Measurements from ENCODE around the gene KLF14. TPM values are rescaled to one million over a fixed set of nuclear protein-coding genes. Genes with fewer than 3 reads are reported as not detected.
"Not testable (repeated sequence)": the region's sequence is repeated elsewhere in the genome, so short reads cannot be mapped to it uniquely, and the experiment has no call there.

KLF14 gene
- total RNA-seq, 2 experiments from 2014 or later: not detected

DNA sequence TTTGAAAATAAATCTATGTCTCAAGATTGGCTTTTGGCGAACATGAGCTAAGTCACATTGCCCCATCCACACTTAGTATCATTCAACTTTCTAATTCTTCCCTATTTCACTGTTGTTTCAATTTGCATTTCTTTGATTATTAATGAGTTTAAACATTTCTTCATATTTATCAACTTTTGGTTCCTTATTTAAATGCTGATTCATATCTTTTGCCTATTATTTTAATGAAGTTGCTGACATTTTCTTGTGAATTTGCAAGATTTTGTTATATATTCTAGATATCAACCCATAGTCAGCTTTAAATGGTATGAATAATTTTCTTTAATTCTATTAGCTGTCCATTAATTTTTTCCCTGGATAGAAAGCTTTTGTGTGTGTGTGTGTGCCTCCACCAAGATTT, 33.2 kb downstream of the KLF14 start:
- Mint-ChIP-seq H3K4me3 (no peak overlapping the region), H3K27me3 (peaks cover 21% of the 10 kb centered on the region), H3K9me3 (no peaks in the 10 kb centered on the region), H3K36me3 (ENCODE audit: low read depth) (no peaks in the 10 kb centered on the region), H3K27ac (no peak overlapping the region), H3K4me1 (no peaks in the 10 kb centered on the region)
- ChIA-PET CTCF (no interaction called here), POLR2A (no interaction called here)
- no peak for DNase-seq

DNA sequence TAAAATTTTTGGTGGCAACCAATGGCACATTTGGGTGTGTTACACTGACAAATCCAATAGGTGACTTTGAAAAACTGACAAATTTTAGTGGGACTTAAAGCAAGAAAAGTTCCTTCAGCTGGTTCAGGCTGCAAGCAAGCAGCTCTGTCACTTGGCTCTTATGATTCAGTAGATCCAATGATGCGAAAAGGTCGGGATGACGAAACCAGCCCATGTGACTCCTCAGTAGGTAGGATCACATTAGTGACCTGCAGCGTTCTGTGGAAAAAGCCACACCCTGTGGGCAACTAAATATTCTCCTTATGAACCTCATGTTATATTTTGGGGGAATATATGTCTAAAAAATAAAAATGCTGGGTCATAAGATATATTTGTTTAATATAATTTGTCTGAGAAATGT, 34.3 kb downstream of the KLF14 start:
- Mint-ChIP-seq H3K4me3 (no peak overlapping the region), H3K27ac (no peak overlapping the region), H3K4me1 (no peaks in the 10 kb centered on the region), H3K36me3 (ENCODE audit: low read depth) (no peaks in the 10 kb centered on the region), H3K9me3 (no peaks in the 10 kb centered on the region), H3K27me3 (peaks cover 19% of the 10 kb centered on the region)
- no peak for DNase-seq
- POLR2A ChIA-PET: no interaction called here
- CTCF ChIA-PET: no interaction called here

DNA sequence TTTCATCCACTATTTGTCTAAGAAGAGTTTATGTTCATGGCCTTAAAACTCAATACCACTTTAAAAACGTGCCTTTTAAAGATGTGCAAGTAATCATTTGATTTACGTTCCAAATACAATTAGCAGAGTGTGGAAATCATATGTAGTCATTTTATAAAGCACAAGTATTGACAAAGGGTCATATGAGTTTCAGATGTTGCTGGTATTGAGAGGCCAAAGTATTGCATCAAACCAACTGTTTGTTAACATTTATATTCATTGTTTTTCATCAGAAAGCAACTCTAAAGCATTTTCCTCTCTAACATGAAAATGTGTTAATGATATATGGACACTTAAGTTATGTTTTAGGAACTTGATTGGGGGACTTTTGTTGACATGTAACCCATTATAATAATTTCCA, 36.2 kb downstream of the KLF14 start:
- no peak overlapping the region for H3K27ac Mint-ChIP-seq
- no peaks in the 10 kb centered on the region for H3K9me3 Mint-ChIP-seq
- POLR2A ChIA-PET: no interaction called here
- H3K4me3 Mint-ChIP-seq: no peak overlapping the region
- H3K36me3 Mint-ChIP-seq (ENCODE audit: low read depth): no peaks in the 10 kb centered on the region
- CTCF ChIA-PET: no interaction called here
- no peak for DNase-seq
- peaks cover 16% of the 10 kb centered on the region for H3K27me3 Mint-ChIP-seq
- H3K4me1 Mint-ChIP-seq: no peaks in the 10 kb centered on the region

DNA sequence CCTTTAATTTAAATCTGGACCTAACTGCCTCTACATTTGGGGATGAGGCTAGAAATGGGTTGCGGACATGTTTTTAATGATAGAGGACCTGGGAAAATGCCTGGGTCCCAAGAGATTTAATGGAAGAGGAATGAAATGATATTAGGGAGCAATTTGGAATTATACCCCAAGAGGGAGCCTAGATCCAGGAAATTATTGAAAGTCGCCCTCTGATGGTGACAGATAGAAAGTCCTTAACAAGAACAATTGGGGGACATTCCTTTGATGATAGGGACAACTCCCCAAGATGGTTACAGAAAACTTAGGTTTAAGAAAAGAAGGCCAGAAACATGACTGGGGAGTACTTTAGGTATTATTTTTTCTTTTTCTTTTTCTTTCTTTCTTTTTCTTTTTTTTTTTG, 38.2 kb downstream of the KLF14 start:
- H3K9me3 Mint-ChIP-seq: peaks cover 11% of the 10 kb centered on the region
- H3K36me3 Mint-ChIP-seq (ENCODE audit: low read depth): no peaks in the 10 kb centered on the region
- peaks cover 10% of the 10 kb centered on the region for H3K27me3 Mint-ChIP-seq
- no peaks in the 10 kb centered on the region for H3K4me1 Mint-ChIP-seq
- H3K27ac Mint-ChIP-seq: no peak overlapping the region
- DNase-seq: no peak
- CTCF ChIA-PET: no interaction called here
- no peak overlapping the region for H3K4me3 Mint-ChIP-seq
- POLR2A ChIA-PET: no interaction called here

DNA sequence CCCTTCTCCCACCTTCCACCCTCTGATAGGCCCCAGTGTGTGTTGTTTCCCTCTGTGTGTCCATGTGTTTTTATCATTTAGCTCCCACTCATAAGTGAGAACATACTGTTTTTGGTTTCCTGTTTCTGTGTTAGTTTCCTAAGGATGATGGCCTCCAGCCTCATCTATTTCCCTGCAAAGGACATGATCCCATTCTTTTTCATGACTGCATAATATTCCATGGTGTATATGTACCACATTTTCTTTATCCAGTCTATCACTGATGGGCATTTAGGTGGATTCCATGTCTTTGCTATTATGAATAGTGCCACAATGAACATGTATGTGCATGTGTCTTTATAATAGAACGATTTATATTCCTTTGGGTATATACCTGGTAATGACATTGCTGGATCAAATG, 41.6 kb downstream of the KLF14 start:
- H3K27ac Mint-ChIP-seq; CTCF ChIA-PET; H3K27me3 Mint-ChIP-seq; DNase-seq; H3K36me3 Mint-ChIP-seq (ENCODE audit: low read depth); H3K4me3 Mint-ChIP-seq; H3K4me1 Mint-ChIP-seq; POLR2A ChIA-PET: not testable (repeated sequence)
- peaks cover 15% of the 10 kb centered on the region for H3K9me3 Mint-ChIP-seq

DNA sequence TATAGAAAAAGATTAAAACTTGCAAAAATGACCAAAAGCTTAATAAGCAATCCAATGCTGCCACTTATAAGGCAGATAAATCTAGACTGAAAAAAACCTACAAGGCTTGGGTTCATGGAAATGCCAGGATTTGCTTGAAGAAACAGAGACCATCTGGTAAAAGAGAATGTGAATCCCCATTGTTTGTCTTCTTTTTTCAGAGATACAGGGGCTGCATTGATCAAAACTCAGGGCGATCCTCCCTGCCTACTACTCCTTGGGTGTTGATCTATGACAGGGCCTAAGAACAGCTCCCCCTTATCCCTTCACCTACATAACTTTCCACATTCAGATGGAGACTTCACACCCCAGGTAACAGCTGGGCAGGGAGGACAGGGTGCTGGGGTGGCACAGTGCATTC, 44.3 kb downstream of the KLF14 start:
- Mint-ChIP-seq H3K4me3 (no peak overlapping the region), H3K27me3 (no peaks in the 10 kb centered on the region), H3K4me1 (no peaks in the 10 kb centered on the region), H3K27ac (no peak overlapping the region), H3K9me3 (peaks cover 17% of the 10 kb centered on the region), H3K36me3 (ENCODE audit: low read depth) (peaks cover 3% of the 10 kb centered on the region)
- DNase-seq: no peak
- ChIA-PET CTCF (no interaction called here), POLR2A (no interaction called here)

DNA sequence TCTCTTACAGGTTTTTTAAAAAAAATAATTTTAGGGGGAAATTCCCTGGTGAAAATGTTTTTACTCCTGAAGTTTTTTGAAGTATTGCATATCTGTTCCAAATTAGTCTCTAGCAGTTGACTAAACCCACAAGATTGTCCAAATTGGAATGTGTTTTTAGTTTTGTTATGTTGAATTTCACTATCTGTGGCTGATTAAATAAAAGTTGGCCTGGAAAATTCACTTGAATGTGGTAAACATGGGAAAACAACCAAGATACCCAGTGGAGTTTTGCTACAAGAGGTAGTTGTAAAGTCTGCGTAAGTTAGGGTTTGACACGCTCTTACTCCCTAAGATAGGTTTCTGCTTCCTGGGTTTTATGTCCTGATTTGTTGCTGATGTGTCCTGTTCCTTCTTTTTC, 51.0 kb downstream of the KLF14 start:
- H3K4me3 Mint-ChIP-seq: no peak overlapping the region
- no peak for DNase-seq
- CTCF ChIA-PET: no interaction called here
- peaks cover 7% of the 10 kb centered on the region for H3K27me3 Mint-ChIP-seq
- no peaks in the 10 kb centered on the region for H3K36me3 Mint-ChIP-seq (ENCODE audit: low read depth)
- H3K27ac Mint-ChIP-seq: no peak overlapping the region
- POLR2A ChIA-PET: no interaction called here
- peaks cover 2% of the 10 kb centered on the region for H3K9me3 Mint-ChIP-seq
- H3K4me1 Mint-ChIP-seq: no peaks in the 10 kb centered on the region

Other genes starting within 250 kb of the KLF14 start
- gene MEST, start 242.1 kb downstream of the KLF14 start, total RNA-seq: 1 to 10 TPM; 1.2 TPM
- gene COPG2, start 65.5 kb downstream of the KLF14 start, total RNA-seq: 10 to 100 TPM in 1 of 2 experiments, 1 to 10 TPM in 1; 8.4 to 11.0 TPM
- gene TSGA13, start 47.7 kb downstream of the KLF14 start, total RNA-seq: not detected